ENCODE results near the gene SMS.
"Not testable (repeated sequence)": the region's sequence is repeated elsewhere in the genome, so short reads cannot be mapped to it uniquely, and the experiment has no call there.

SMS gene

GRCh38 chrX:21952624-21953023 lies 12.1 kb downstream of the SMS start:
- no peak for DNase-seq

- DNase-seq, result not testable (repeated sequence)
Observed at GRCh38 chrX:21953195-21953830, 12.8 kb downstream of the SMS start.

GRCh38 chrX:21955403-21956189 lies 15.1 kb downstream of the SMS start:
- no peak for DNase-seq

GRCh38 chrX:21956783-21957182 lies 16.3 kb downstream of the SMS start:
- no peak for DNase-seq

GRCh38 chrX:21958187-21958586 lies 17.7 kb downstream of the SMS start:
- DNase-seq, result no peak

- peak; percentile 62 for DNase-seq
Observed at GRCh38 chrX:21958916-21959315, 18.4 kb downstream of the SMS start.

- no peak for DNase-seq
Observed at GRCh38 chrX:21959362-21960051, 19.0 kb downstream of the SMS start.

- no peak for DNase-seq
Observed at GRCh38 chrX:21960569-21961541, 20.3 kb downstream of the SMS start.

GRCh38 chrX:21962361-21962760 lies 21.9 kb downstream of the SMS start:
- DNase-seq, result no peak

- DNase-seq, result no peak
Observed at GRCh38 chrX:21963269-21963668, 22.8 kb downstream of the SMS start.

- DNase-seq, result no peak
Observed at GRCh38 chrX:21963731-21964405, 23.4 kb downstream of the SMS start.

GRCh38 chrX:21966866-21967265 lies 26.4 kb downstream of the SMS start:
- no peak for DNase-seq

GRCh38 chrX:21968333-21968732 lies 27.8 kb downstream of the SMS start:
- DNase-seq, result no peak

GRCh38 chrX:21970326-21970725 lies 29.8 kb downstream of the SMS start:
- DNase-seq, result no peak

- DNase-seq, result no peak
Observed at GRCh38 chrX:21972046-21972445, 31.5 kb downstream of the SMS start.

GRCh38 chrX:21972721-21973120 lies 32.2 kb downstream of the SMS start:
- no peak for DNase-seq

- DNase-seq, result no peak
Observed at GRCh38 chrX:21973321-21974010, 33.0 kb downstream of the SMS start.

- no peak for DNase-seq
Observed at GRCh38 chrX:21974011-21974385, 33.5 kb downstream of the SMS start.

GRCh38 chrX:21975242-21975641 lies 34.7 kb downstream of the SMS start:
- DNase-seq, result no peak

- peak; percentile 37 for DNase-seq
Observed at GRCh38 chrX:21975812-21976211, 35.3 kb downstream of the SMS start.

GRCh38 chrX:21978346-21978745 lies 37.8 kb downstream of the SMS start:
- no peak for DNase-seq

- DNase-seq, result no peak
Observed at GRCh38 chrX:21982311-21982710, 41.8 kb downstream of the SMS start.
